AG09309 (cell line): ENCODE results near the gene WDR86.

ENCODE experiments used
- DNase-seq: peaks from one replicate; pipeline ENCODE4 v3.0.0-alpha.2; 2010; ENCODE audit warnings: low read depth
- H3K4me3 ChIP-seq: 2 replicates; pipeline ENCODE4 v1.5.1; 2011; ENCODE audit warnings: mild to moderate bottlenecking, low read depth, low read length, moderate library complexity; ENCODE audit not compliant: control insufficient read depth
- CTCF ChIP-seq: IDR thresholded peaks from 2 replicates; pipeline ENCODE4 v1.5.1; 2011; ENCODE audit warnings: mild to moderate bottlenecking, low read depth, low read length, inconsistent platforms; ENCODE audit not compliant: insufficient read depth, control insufficient read depth; ENCODE audit errors: missing control alignments

The WDR86 gene

GRCh38 chr7:151454305-151454704 is 44.5 kb upstream of the WDR86 start:
- DNase-seq: no peak
- no peak for TF ChIP-seq CTCF
- H3K4me3 ChIP-seq: no peak overlapping the region

- no peak for TF ChIP-seq CTCF
- no peak for DNase-seq
Measured at GRCh38 chr7:151453326-151453791, 43.5 kb upstream of the WDR86 start.

GRCh38 chr7:151452680-151453325 is 43.0 kb upstream of the WDR86 start:
- TF ChIP-seq CTCF: no peak
- no peak for DNase-seq
- H3K4me3 ChIP-seq: no peak overlapping the region

More at GRCh38 chr7:151453326-151453791, 43.5 kb upstream of the WDR86 start:
- no peak overlapping the region for H3K4me3 ChIP-seq

GRCh38 chr7:151451626-151452571 is 42.1 kb upstream of the WDR86 start:
- no peak overlapping the region for H3K4me3 ChIP-seq
- no peak for DNase-seq
- no peak for TF ChIP-seq CTCF

- TF ChIP-seq CTCF: no peak
- H3K4me3 ChIP-seq: no peak overlapping the region
- DNase-seq: no peak
Measured at GRCh38 chr7:151451156-151451555, 41.3 kb upstream of the WDR86 start.

- no peak overlapping the region for H3K4me3 ChIP-seq
- TF ChIP-seq CTCF: no peak
- DNase-seq: no peak
Measured at GRCh38 chr7:151449990-151450389, 40.2 kb upstream of the WDR86 start.
